OCI-LY3 (cell line): ENCODE data around the gene ATXN7L3.

ENCODE experiments used
- EZH2phosphoT487 ChIP-seq: fragments of 200-600 bp; shearing (Covaris generic); IDR thresholded peaks from 2 replicates; pipeline ENCODE4 v1.6.1; 2018; ENCODE audit warnings: antibody characterized with exemption, mixed run types, low read depth
- TF ChIP-seq, protein P1 (sequence below): fragments of 200-600, 300-600 bp; sonication (generic); IDR thresholded peaks from 2 replicates; pipeline ENCODE4 v1.5.1; 2014; ENCODE audit warnings: antibody characterized with exemption, low read length, low read depth

GRCh38 chr17:44191941-44192496 lies 7.7 kb downstream of the ATXN7L3 start:
- TF ChIP-seq, protein P1, sequence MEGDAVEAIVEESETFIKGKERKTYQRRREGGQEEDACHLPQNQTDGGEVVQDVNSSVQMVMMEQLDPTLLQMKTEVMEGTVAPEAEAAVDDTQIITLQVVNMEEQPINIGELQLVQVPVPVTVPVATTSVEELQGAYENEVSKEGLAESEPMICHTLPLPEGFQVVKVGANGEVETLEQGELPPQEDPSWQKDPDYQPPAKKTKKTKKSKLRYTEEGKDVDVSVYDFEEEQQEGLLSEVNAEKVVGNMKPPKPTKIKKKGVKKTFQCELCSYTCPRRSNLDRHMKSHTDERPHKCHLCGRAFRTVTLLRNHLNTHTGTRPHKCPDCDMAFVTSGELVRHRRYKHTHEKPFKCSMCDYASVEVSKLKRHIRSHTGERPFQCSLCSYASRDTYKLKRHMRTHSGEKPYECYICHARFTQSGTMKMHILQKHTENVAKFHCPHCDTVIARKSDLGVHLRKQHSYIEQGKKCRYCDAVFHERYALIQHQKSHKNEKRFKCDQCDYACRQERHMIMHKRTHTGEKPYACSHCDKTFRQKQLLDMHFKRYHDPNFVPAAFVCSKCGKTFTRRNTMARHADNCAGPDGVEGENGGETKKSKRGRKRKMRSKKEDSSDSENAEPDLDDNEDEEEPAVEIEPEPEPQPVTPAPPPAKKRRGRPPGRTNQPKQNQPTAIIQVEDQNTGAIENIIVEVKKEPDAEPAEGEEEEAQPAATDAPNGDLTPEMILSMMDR: no peak
- TF ChIP-seq EZH2phosphoT487: no peak
